Measurements from ENCODE around the gene CREBBP. TPM values are rescaled to one million over a fixed set of nuclear protein-coding genes. Genes with fewer than 3 reads are reported as not detected.

The CREBBP gene
- total and polyA plus RNA-seq, 7 donors: 5.4 to 85.3 (median 39.5) TPM

DNA sequence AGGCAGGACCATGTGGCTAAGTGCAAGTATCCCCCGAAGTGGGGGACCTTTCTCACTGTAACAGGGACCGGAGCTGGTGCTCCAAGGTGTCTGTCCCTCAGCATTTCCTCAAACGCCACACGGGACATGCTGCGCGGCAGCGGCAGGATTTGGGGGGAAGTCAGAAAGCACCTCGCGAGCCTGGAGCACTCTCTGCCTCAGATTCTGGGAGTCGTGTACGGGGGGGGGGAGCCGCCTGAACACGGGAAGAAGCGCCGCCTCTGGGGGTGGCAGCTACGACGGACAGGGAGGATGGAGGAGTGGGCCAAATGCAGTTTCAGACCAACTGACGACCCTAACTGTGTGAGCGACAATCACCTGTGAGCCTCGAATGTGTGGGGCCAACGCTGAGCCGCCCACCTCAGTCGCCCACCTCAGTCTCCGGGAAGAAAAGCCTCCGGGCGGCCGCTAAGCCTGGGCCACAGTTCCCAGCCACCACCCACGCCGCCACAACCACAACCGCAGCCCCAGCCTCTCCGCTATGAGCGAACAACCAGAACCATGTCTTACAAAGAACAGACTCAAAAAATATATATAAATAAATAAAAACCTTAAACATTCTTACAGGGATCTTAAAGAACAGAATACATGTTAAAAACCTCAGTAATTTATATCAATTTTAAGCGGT lies 154.4 kb downstream of the CREBBP start:
- Histone ChIP-seq H3K4me3 (no peak overlapping the region), H3K27ac (no peak overlapping the region), H3K27me3 (no peaks in the 10 kb centered on the region), H3K9me3 (no peaks in the 10 kb centered on the region), H3K4me1 (no peaks in the 10 kb centered on the region), H3K36me3 (peaks cover 31 to 46% (median 37%) of the 10 kb centered on the region in 4 donors)
- no peak for TF ChIP-seq EP300 (IDR thresholded peaks at IDR 0.05)
- no peak for TF ChIP-seq POLR2A (IDR thresholded peaks at IDR 0.05)
- TF ChIP-seq CTCF (IDR thresholded peaks at IDR 0.05): no peak
- TF ChIP-seq POLR2AphosphoS5 (IDR thresholded peaks at IDR 0.05): no peak
- WGBS, 2 donors: 94 to 95% methylated on average over 33 of the region's 33 CpGs
- no peak for DNase-seq
- intact Hi-C loops (cut with DNase I): no loop called here

DNA sequence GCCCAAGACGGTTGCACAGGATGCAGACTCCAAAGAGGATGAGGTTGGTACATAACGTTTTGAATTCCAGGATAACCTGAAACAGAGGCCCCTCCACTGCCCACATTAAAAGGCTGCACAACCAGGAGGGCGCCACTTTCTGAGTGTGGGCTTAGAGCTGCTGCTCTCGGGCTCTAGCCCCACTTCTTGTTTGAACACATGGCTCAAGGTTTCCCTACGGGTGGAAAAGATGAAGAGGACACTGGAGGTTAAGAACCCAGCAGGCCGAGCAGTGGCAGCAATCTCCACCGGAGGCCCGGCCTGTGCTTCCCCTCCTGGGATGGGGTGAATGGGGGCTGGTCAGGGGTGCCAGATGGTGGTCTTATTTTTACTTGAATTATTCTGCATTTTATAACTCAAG lies 155.2 kb downstream of the CREBBP start:
- DNase-seq: no peak
- Histone ChIP-seq H3K36me3 (peaks cover 25 to 37% (median 29%) of the 10 kb centered on the region in 4 donors), H3K27me3 (no peaks in the 10 kb centered on the region), H3K27ac (no peak overlapping the region), H3K4me3 (no peak overlapping the region), H3K4me1 (no peaks in the 10 kb centered on the region), H3K9me3 (no peaks in the 10 kb centered on the region)
- intact Hi-C loops (cut with DNase I): no loop called here
- no peak for TF ChIP-seq EP300 (IDR thresholded peaks at IDR 0.05)
- no peak for TF ChIP-seq CTCF (IDR thresholded peaks at IDR 0.05)
- no peak for TF ChIP-seq POLR2AphosphoS5 (IDR thresholded peaks at IDR 0.05)
- TF ChIP-seq POLR2A (IDR thresholded peaks at IDR 0.05): no peak
- WGBS, 2 donors: 82 to 83% methylated on average over 8 of the region's 8 CpGs

GRCh38 chr16:3722508-3722907 lies 158.0 kb downstream of the CREBBP start:
- Histone ChIP-seq H3K27ac (no peak overlapping the region), H3K4me1 (peaks cover 0 to 7% (median 5%) of the 10 kb centered on the region in 4 donors), H3K27me3 (no peaks in the 10 kb centered on the region), H3K9me3 (no peaks in the 10 kb centered on the region), H3K36me3 (peaks cover under 1 to 10% (median 1%) of the 10 kb centered on the region in 4 donors), H3K4me3 (no peak overlapping the region)
- no peak for DNase-seq
- 74 to 86% methylated on average over 10 of the region's 10 CpGs for WGBS, 2 donors
- intact Hi-C loops (cut with DNase I): no loop called here
- TF ChIP-seq POLR2AphosphoS5 (IDR thresholded peaks at IDR 0.05) (no peak), EP300 (IDR thresholded peaks at IDR 0.05) (no peak), CTCF (IDR thresholded peaks at IDR 0.05) (no peak), POLR2A (IDR thresholded peaks at IDR 0.05) (no peak)

DNA sequence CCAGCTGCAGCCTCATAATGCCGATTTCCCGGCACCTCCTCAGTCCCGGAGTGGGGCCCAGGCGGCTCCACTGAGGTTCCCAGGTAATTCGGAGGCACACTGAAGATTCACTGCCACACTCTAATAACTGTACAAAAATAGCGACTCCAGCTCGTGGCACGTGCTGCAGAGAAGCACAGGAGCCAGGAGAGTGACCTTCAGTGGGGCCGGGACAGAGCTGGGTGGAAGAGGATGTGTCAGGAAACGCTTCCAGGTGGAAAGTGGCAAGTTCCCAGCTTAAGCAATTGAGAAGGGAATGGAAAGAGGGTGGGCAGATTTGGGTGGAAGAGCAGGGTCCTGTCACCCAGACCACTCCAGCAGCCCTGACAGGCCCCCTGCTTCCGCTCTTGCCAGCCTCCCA lies 160.1 kb downstream of the CREBBP start:
- no peaks in the 10 kb centered on the region for H3K9me3 ChIP-seq
- WGBS, 2 donors: 87 to 88% methylated on average over 11 of the region's 11 CpGs

More for the DNA sequence above, 160.1 kb downstream of the CREBBP start:
- H3K4me3 ChIP-seq: no peak overlapping the region
- TF ChIP-seq POLR2A (IDR thresholded peaks at IDR 0.05) (no peak), EP300 (IDR thresholded peaks at IDR 0.05) (no peak), POLR2AphosphoS5 (IDR thresholded peaks at IDR 0.05) (no peak), CTCF (IDR thresholded peaks at IDR 0.05) (no peak)
- H3K27me3 ChIP-seq: no peaks in the 10 kb centered on the region
- H3K27ac ChIP-seq: no peak overlapping the region
- peaks cover 0 to 17% (median 10%) of the 10 kb centered on the region in 4 donors for H3K4me1 ChIP-seq
- intact Hi-C loops (cut with DNase I): no loop called here
- DNase-seq: no peak
- H3K36me3 ChIP-seq: no peaks in the 10 kb centered on the region
